Type B pancreatic cell (in vitro differentiated cells): ENCODE measurements around the gene NOXRED1. TPM values are rescaled to one million over a fixed set of nuclear protein-coding genes. Genes with fewer than 3 reads are reported as not detected.

ENCODE experiments used
- DNase-seq: peaks from one replicate; pipeline ENCODE4 v3.0.0; 2021; ENCODE audit warnings: mixed read lengths; ENCODE audit not compliant: unreplicated experiment; ENCODE audit errors: extremely low spot score
- H3K27ac Mint-ChIP-seq: 2 replicates; pipeline ENCODE4 v1.8.0; 2021; ENCODE audit warnings: mild to moderate bottlenecking, mixed read lengths
- H3K27me3 Mint-ChIP-seq: 2 replicates; pipeline ENCODE4 v1.8.0; 2021; ENCODE audit warnings: mixed read lengths
- H3K36me3 Mint-ChIP-seq: 2 replicates; pipeline ENCODE4 v1.8.0; 2021; ENCODE audit warnings: mixed read lengths
- H3K4me1 Mint-ChIP-seq: one replicate; pipeline ENCODE4 v1.8.0; 2021; ENCODE audit warnings: mixed read lengths; ENCODE audit not compliant: unreplicated experiment
- H3K4me3 Mint-ChIP-seq: 2 replicates; pipeline ENCODE4 v1.8.0; 2021; ENCODE audit warnings: mild to moderate bottlenecking, mixed read lengths
- H3K9me3 Mint-ChIP-seq: 2 replicates; pipeline ENCODE4 v1.8.0; 2021; ENCODE audit warnings: mixed read lengths
- total RNA-seq: library from RNA; stranded (reverse); gene quantifications from 2 replicates; pipeline ENCODE4 v1.2.1, GENCODE V29; 2021; ENCODE audit warnings: low replicate concordance
- TF ChIP-seq, protein P1 (sequence below): fragments of 200-600 bp; sonication (generic); conservative IDR thresholded peaks from 2 replicates; pipeline ENCODE4 v1.5.0; 2021; ENCODE audit warnings: antibody characterized with exemption, mild to moderate bottlenecking

Gene NOXRED1
- total RNA-seq, 1 donor from 2014 or later, result 0.46 TPM

DNA sequence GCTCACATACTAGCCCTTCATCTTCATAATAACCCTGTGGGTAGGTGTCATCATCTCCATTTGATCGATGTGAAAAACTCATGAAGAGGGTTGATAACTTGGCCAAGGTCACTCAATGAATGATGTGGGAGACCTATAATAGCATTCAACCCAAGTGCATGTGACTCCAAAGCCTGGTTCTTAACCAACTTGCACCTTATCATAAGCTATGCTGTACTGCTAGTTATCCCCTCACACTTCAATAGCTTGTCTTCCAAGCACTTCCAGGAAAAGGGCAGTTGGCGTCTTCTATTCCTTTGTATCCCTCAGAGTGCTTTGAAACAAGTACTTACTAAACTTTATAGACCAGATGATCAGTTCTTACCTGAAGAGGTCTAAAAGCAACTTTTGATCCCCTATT is 18.9 kb upstream of the NOXRED1 start:
- Mint-ChIP-seq H3K4me3 (no peak overlapping the region), H3K27ac (no peak overlapping the region), H3K9me3 (no peaks in the 10 kb centered on the region), H3K36me3 (peaks cover 24% of the 10 kb centered on the region), H3K27me3 (no peaks in the 10 kb centered on the region), H3K4me1 (no peaks in the 10 kb centered on the region)
- TF ChIP-seq, protein P1, sequence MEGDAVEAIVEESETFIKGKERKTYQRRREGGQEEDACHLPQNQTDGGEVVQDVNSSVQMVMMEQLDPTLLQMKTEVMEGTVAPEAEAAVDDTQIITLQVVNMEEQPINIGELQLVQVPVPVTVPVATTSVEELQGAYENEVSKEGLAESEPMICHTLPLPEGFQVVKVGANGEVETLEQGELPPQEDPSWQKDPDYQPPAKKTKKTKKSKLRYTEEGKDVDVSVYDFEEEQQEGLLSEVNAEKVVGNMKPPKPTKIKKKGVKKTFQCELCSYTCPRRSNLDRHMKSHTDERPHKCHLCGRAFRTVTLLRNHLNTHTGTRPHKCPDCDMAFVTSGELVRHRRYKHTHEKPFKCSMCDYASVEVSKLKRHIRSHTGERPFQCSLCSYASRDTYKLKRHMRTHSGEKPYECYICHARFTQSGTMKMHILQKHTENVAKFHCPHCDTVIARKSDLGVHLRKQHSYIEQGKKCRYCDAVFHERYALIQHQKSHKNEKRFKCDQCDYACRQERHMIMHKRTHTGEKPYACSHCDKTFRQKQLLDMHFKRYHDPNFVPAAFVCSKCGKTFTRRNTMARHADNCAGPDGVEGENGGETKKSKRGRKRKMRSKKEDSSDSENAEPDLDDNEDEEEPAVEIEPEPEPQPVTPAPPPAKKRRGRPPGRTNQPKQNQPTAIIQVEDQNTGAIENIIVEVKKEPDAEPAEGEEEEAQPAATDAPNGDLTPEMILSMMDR, result no peak
- no peak for DNase-seq

DNA sequence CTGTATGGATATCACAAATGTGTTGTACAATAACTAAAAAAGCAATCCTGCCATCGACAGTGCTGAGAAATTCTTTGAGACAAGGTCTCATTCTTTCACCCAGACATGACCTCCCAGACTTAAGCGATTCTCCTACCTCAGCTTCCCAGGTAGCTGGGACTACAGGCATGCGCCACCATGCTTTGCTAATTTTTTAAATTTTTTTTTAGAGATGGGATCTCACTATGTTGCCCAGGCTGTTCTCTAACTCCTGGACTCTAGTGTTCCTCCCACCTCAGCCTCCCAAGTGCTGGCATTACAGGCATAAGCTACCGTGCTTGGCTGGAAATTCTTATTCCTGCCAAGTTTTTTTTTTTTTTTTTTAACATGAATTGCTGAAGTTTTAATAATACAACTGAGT is 16.5 kb upstream of the NOXRED1 start:
- H3K27me3 Mint-ChIP-seq, result no peaks in the 10 kb centered on the region
- H3K9me3 Mint-ChIP-seq, result no peaks in the 10 kb centered on the region
- no peak overlapping the region for H3K4me3 Mint-ChIP-seq
- TF ChIP-seq, protein P1, result no peak
- peaks cover 34% of the 10 kb centered on the region for H3K36me3 Mint-ChIP-seq
- no peaks in the 10 kb centered on the region for H3K4me1 Mint-ChIP-seq
- no peak overlapping the region for H3K27ac Mint-ChIP-seq
- DNase-seq, result no peak

DNA sequence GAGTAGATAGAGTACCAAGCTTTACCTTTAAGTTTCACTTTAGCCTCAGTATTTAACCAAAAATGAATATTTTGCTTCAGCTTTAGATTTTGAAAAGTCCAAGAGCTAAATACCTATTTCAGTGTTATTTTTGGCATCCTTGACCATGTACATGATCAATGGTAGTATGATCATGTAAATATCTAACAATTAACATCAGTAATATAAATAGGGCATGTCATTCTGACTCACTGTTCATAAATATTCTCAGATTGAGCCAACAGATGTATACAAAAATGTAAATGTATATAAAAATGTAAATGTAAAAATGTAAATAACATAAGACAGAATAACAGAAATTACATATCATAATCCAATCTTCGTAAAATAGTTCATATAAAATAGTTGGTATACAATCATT is 15.3 kb upstream of the NOXRED1 start:
- peaks cover 38% of the 10 kb centered on the region for H3K36me3 Mint-ChIP-seq
- H3K9me3 Mint-ChIP-seq, result no peaks in the 10 kb centered on the region
- TF ChIP-seq, protein P1, result no peak
- no peaks in the 10 kb centered on the region for H3K27me3 Mint-ChIP-seq
- no peak overlapping the region for H3K27ac Mint-ChIP-seq
- DNase-seq, result no peak
- H3K4me1 Mint-ChIP-seq, result no peaks in the 10 kb centered on the region
- H3K4me3 Mint-ChIP-seq, result no peak overlapping the region

DNA sequence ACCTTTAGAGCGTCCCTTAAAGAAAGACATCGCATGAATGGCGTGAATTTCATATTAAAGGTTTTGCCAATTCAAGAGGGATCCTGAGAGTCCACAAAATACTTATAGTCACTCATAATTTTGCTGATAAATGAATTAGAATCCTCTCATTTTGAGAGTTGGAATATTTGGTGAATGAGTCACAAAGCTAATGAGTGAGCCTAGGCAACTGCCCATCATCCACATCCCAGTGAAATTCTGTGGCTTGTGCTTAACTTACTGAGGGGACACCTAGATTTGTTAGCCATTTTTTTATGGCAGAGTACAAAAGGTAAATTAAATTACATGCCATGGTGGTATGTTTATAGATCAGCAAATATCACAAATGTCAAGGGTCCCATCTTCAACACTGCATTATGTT is 12.7 kb upstream of the NOXRED1 start:
- Mint-ChIP-seq H3K27me3 (no peaks in the 10 kb centered on the region), H3K4me3 (no peak overlapping the region), H3K4me1 (no peaks in the 10 kb centered on the region), H3K9me3 (no peaks in the 10 kb centered on the region), H3K36me3 (peaks cover 30% of the 10 kb centered on the region), H3K27ac (no peak overlapping the region)
- no peak for DNase-seq
- TF ChIP-seq, protein P1, result no peak

DNA sequence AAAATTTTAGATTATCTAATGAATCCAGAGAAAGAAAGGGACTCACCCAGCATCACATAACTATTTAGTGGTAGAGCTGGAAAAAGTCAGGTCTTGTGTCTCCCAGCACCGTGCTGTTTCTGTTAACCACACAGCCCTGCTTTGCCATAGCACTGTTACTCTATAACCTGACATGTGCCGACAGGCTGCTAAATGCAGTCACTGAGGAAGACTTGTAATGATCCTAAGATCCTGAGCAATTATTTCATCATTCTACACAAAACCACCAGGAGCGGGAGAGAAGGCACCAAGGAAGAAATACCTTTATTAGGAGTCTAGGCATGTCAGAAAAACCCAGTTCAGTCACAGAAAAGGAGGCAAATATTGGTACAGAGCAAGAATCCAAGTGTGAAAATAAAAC is 3.1 kb upstream of the NOXRED1 start:
- H3K27ac Mint-ChIP-seq, result no peak overlapping the region
- DNase-seq, result no peak
- peaks cover 64% of the 10 kb centered on the region for H3K36me3 Mint-ChIP-seq
- H3K27me3 Mint-ChIP-seq, result no peaks in the 10 kb centered on the region
- H3K4me3 Mint-ChIP-seq, result no peak overlapping the region
- H3K9me3 Mint-ChIP-seq, result no peaks in the 10 kb centered on the region
- TF ChIP-seq, protein P1, result no peak
- H3K4me1 Mint-ChIP-seq, result no peaks in the 10 kb centered on the region

DNA sequence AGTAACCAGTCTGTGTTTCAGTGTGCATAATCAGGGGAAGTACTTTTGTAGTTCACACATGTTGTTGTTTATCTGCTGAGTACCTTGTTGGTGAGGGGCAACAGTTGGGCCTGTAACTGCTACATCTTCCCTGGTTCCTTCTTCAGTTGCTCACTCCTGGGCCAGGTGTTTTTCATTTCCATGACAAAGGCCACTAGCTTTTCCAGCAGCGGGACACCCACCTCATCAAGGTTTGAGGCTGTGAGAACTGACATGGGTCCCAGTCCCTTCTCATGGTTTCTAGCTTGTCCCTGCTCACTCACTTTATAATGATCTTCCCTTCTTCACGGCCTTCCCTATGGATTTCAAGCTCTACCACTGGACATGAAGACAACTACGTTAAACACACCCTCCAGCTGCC is 1.5 kb upstream of the NOXRED1 start:
- TF ChIP-seq, protein P1, result no peak
- DNase-seq, result no peak
- Mint-ChIP-seq H3K4me3 (no peak overlapping the region), H3K4me1 (no peaks in the 10 kb centered on the region), H3K27ac (no peak overlapping the region), H3K9me3 (peaks cover 3% of the 10 kb centered on the region), H3K36me3 (peaks cover 62% of the 10 kb centered on the region), H3K27me3 (no peaks in the 10 kb centered on the region)
